Esophagus muscularis mucosa (tissue), 4 donors: ENCODE measurements around the gene RBPJL. TPM values are rescaled to one million over a fixed set of nuclear protein-coding genes. Genes with fewer than 3 reads are reported as not detected.

Source experiments
- DNase-seq: peaks from one replicate; pipeline ENCODE4 v3.0.0-alpha.2; 2017; ENCODE audit errors: extremely low spot score
- H3K27ac ChIP-seq, 4 donors: fragments of 200-600 bp; sonication (generic); replicated peaks in 1 of 4; 1 replicate in 3 of 4; 2 replicates in 1 of 4; pipeline ENCODE4 v1.5.1; 2016 to 2019; ENCODE audit warnings: mild to moderate bottlenecking in 1 of 4
- H3K27me3 ChIP-seq, 4 donors: fragments of 200-600 bp; sonication (generic); one replicate each; pipeline versions ENCODE4 v1.5.1 to v1.6.0; 2016 to 2019
- H3K36me3 ChIP-seq, 4 donors: fragments of 200-600 bp; sonication (generic); one replicate each; pipeline ENCODE4 v1.5.1; 2016 to 2019
- H3K4me1 ChIP-seq, 4 donors: fragments of 200-600 bp; sonication (generic); one replicate each; pipeline ENCODE4 v1.5.1; 2016 to 2019
- H3K4me3 ChIP-seq, 4 donors: fragments of 200-600 bp; sonication (generic); 1 replicate in 2 of 4; 2 replicates in 2 of 4; pipeline ENCODE4 v1.5.1; 2016 to 2019; ENCODE audit warnings: mild to moderate bottlenecking in 4 of 4, moderate library complexity in 1 of 4
- H3K9me3 ChIP-seq, 4 donors: fragments of 200-600 bp; sonication (generic); 1 replicate in 3 of 4; 2 replicates in 1 of 4; pipeline ENCODE4 v1.5.1; 2016 to 2019
- CTCF ChIP-seq, 3 experiments: fragments of 200-600 bp in 2 of 3; fragments of 450-650 bp in 1 of 3; sonication (generic) in 2 of 3; IDR thresholded peaks; one replicate each; pipeline ENCODE4 v1.5.1; 2017 to 2019; ENCODE audit warnings: antibody characterized with exemption in 3 of 3, mild to moderate bottlenecking in 2 of 3, moderate library complexity in 1 of 3
- EP300 ChIP-seq: sonication (generic); formaldehyde crosslinking; IDR thresholded peaks from one replicate; pipeline ENCODE4 v1.6.1; 2017; ENCODE audit warnings: antibody characterized with exemption
- POLR2A ChIP-seq: fragments of 450-650 bp; IDR thresholded peaks from one replicate; pipeline ENCODE4 v1.6.1; 2017; ENCODE audit warnings: antibody characterized with exemption, moderate library complexity, mild to moderate bottlenecking, low read depth
- POLR2AphosphoS5 ChIP-seq, 2 donors: sonication (generic); formaldehyde crosslinking; IDR thresholded peaks; one replicate each; pipeline ENCODE4 v1.6.1; 2017; ENCODE audit warnings: antibody characterized with exemption in 2 of 2
- WGBS: methylation state at CpG from one replicate; pipeline ENCODE4 v1.1.5; 2018; 5-methylcytosine and 5-hydroxymethylcytosine counted together
- intact Hi-C: fragments of 100-400 bp; cut with DNase I; formaldehyde crosslinking; loops from one replicate; pipeline ENCODE4 v1.15.1; 2023
- total RNA-seq, 4 donors: library from RNA; depleted of rRNA; stranded (reverse); fragments of >200 nt; gene quantifications; one replicate each; pipeline versions ENCODE4 v1.1.0 to v1.2.1, GENCODE V29; 2016

The RBPJL gene
- total RNA-seq, 4 donors from 2014 or later = not detected

GRCh38 chr20:45300961-45301360 lies 5.7 kb upstream of the RBPJL start:
- H3K36me3 ChIP-seq = no peaks in the 10 kb centered on the region
- no peak for DNase-seq
- TF ChIP-seq POLR2A (no peak), EP300 (no peak), CTCF (IDR thresholded peaks at IDR 0.05) (no peak), POLR2AphosphoS5 (IDR thresholded peaks at IDR 0.05) (no peak)
- H3K27me3 ChIP-seq = peaks cover 0 to 70% (median 9%) of the 10 kb centered on the region in 4 donors
- intact Hi-C loops = no loop called here
- H3K9me3 ChIP-seq = no peaks in the 10 kb centered on the region
- WGBS = 50% methylated on average over 2 of the region's 4 CpGs
- no peaks in the 10 kb centered on the region for H3K4me1 ChIP-seq
- H3K4me3 ChIP-seq = no peak overlapping the region
- H3K27ac ChIP-seq = no peak overlapping the region

- no peak overlapping the region for H3K27ac ChIP-seq
- H3K27me3 ChIP-seq = peaks cover 0 to 73% (median 12%) of the 10 kb centered on the region in 4 donors
- DNase-seq = no peak
- intact Hi-C loops = no loop called here
- no peaks in the 10 kb centered on the region for H3K9me3 ChIP-seq
- H3K4me3 ChIP-seq = no peak overlapping the region
- peaks cover 0 to 7% (median 6%) of the 10 kb centered on the region in 4 donors for H3K4me1 ChIP-seq
- WGBS = 84% methylated on average over 5 of the region's 5 CpGs
- TF ChIP-seq POLR2AphosphoS5 (IDR thresholded peaks at IDR 0.05) (no peak), CTCF (IDR thresholded peaks at IDR 0.05) (no peak), POLR2A (no peak), EP300 (no peak)
- H3K36me3 ChIP-seq = no peaks in the 10 kb centered on the region
Measured at GRCh38 chr20:45301824-45302271, 4.8 kb upstream of the RBPJL start.

- Histone ChIP-seq H3K27ac (no peak overlapping the region), H3K9me3 (no peaks in the 10 kb centered on the region), H3K36me3 (no peaks in the 10 kb centered on the region), H3K27me3 (peaks cover 0 to 72% (median 12%) of the 10 kb centered on the region in 4 donors), H3K4me3 (no peak overlapping the region), H3K4me1 (peaks cover 0 to 14% (median 10%) of the 10 kb centered on the region in 4 donors)
- TF ChIP-seq POLR2A (no peak), EP300 (no peak), CTCF (IDR thresholded peaks at IDR 0.05) (no peak), POLR2AphosphoS5 (IDR thresholded peaks at IDR 0.05) (no peak)
- DNase-seq = no peak
- 62% methylated on average over 18 of the region's 47 CpGs for WGBS
- intact Hi-C loops = no loop called here
Measured at GRCh38 chr20:45303586-45304463, 2.8 kb upstream of the RBPJL start.

GRCh38 chr20:45304464-45304999 lies 2.1 kb upstream of the RBPJL start:
- WGBS = 82% methylated on average over 33 of the region's 43 CpGs
- Histone ChIP-seq H3K4me3 (no peak overlapping the region), H3K4me1 (peaks cover 0 to 14% (median 10%) of the 10 kb centered on the region in 4 donors), H3K27me3 (peaks cover 0 to 79% (median 12%) of the 10 kb centered on the region in 4 donors), H3K36me3 (no peaks in the 10 kb centered on the region), H3K27ac (no peak overlapping the region), H3K9me3 (no peaks in the 10 kb centered on the region)
- no peak for TF ChIP-seq POLR2A
- no peak for TF ChIP-seq POLR2AphosphoS5 (IDR thresholded peaks at IDR 0.05)
- no peak for TF ChIP-seq CTCF (IDR thresholded peaks at IDR 0.05)
- no peak for TF ChIP-seq EP300
- no peak for DNase-seq
- intact Hi-C loops = no loop called here
